Activated T-cell treated with anti-CD3 and anti-CD28 coated beads, Interleukin-2, amount 50 U/mL, for 72 hours (primary cell): Measurements from ENCODE around the gene PIF1. TPM values are rescaled to one million over a fixed set of nuclear protein-coding genes. Genes with fewer than 3 reads are reported as not detected.
A peak's percentile ranks its signal among the peaks of the same experiment; 100 is the strongest.

ENCODE experiments used
- ATAC-seq, 2 donors: fragments of 150-1000 bp; cut with Tn5 transposase; replicated peaks in 1 of 2; 2 replicates each; pipeline ENCODE4 v1.10.0; 2021; ENCODE audit warnings: moderate library complexity in 2 of 2, mild to moderate bottlenecking in 1 of 2
- DNase-seq, 2 donors: peaks; one replicate each; pipeline ENCODE4 v3.0.0; 2021 to 2022; ENCODE audit warnings: mixed read lengths in 1 of 2
- H3K27ac Mint-ChIP-seq: one replicate; pipeline ENCODE4 v1.8.0; 2022; ENCODE audit warnings: mild to moderate bottlenecking, moderate library complexity, mixed read lengths
- H3K27me3 Mint-ChIP-seq: one replicate; pipeline ENCODE4 v1.8.0; 2022; ENCODE audit warnings: low read depth, mixed read lengths
- H3K36me3 Mint-ChIP-seq, 2 donors: one replicate each; pipeline ENCODE4 v1.8.0; 2022; ENCODE audit warnings: mixed read lengths in 2 of 2, mild to moderate bottlenecking in 1 of 2; ENCODE audit not compliant: insufficient read depth in 2 of 2
- H3K4me1 Mint-ChIP-seq: one replicate; pipeline ENCODE4 v1.8.0; 2022; ENCODE audit warnings: low read depth, mixed read lengths
- H3K4me3 Mint-ChIP-seq, 2 donors: one replicate each; pipeline ENCODE4 v1.8.0; 2022; ENCODE audit warnings: mild to moderate bottlenecking in 2 of 2, mixed read lengths in 2 of 2, moderate library complexity in 2 of 2
- H3K9me3 Mint-ChIP-seq, 2 donors: one replicate each; pipeline ENCODE4 v1.8.0; 2022; ENCODE audit warnings: mixed read lengths in 2 of 2
- total RNA-seq, 2 donors: library from RNA; stranded (reverse); gene quantifications; one replicate each; pipeline ENCODE4 v1.2.3, GENCODE V29; 2022

Gene PIF1
- total RNA-seq, 2 donors from 2014 or later, result 33.3 to 39.7 TPM

GRCh38 chr15:64774037-64774628 lies 51.3 kb downstream of the PIF1 start:
- no peak overlapping the region for H3K27ac Mint-ChIP-seq
- peaks cover 0 to 1% of the 10 kb centered on the region in 2 donors for H3K36me3 Mint-ChIP-seq
- no peak for DNase-seq
- peak overlapping the region; percentile 41 to 59 for H3K4me3 Mint-ChIP-seq
- H3K4me1 Mint-ChIP-seq, result no peaks in the 10 kb centered on the region
- H3K27me3 Mint-ChIP-seq, result peaks cover 49% of the 10 kb centered on the region
- ATAC-seq, result no peak
- no peaks in the 10 kb centered on the region for H3K9me3 Mint-ChIP-seq

- H3K27ac Mint-ChIP-seq, result no peak overlapping the region
- no peaks in the 10 kb centered on the region for H3K9me3 Mint-ChIP-seq
- ATAC-seq (no peak), DNase-seq (no peak)
- no peaks in the 10 kb centered on the region for H3K4me1 Mint-ChIP-seq
- peaks cover 0 to 1% of the 10 kb centered on the region in 2 donors for H3K36me3 Mint-ChIP-seq
- peaks cover 49% of the 10 kb centered on the region for H3K27me3 Mint-ChIP-seq
- peak overlapping the region in 1 of 2 donors; percentile 59 for H3K4me3 Mint-ChIP-seq
Measured at GRCh38 chr15:64773606-64774005, 51.8 kb downstream of the PIF1 start.

- no peak for ATAC-seq
- H3K36me3 Mint-ChIP-seq, result peaks cover 0 to 1% of the 10 kb centered on the region in 2 donors
- no peak for DNase-seq
- no peaks in the 10 kb centered on the region for H3K9me3 Mint-ChIP-seq
- H3K4me3 Mint-ChIP-seq, result no peak overlapping the region
- no peaks in the 10 kb centered on the region for H3K4me1 Mint-ChIP-seq
- H3K27me3 Mint-ChIP-seq, result peaks cover 47% of the 10 kb centered on the region
- H3K27ac Mint-ChIP-seq, result no peak overlapping the region
Measured at GRCh38 chr15:64772964-64773363, 52.5 kb downstream of the PIF1 start.

- ATAC-seq (no peak), DNase-seq (no peak)
- no peaks in the 10 kb centered on the region for H3K9me3 Mint-ChIP-seq
- no peak overlapping the region for H3K4me3 Mint-ChIP-seq
- peaks cover 0 to 1% of the 10 kb centered on the region in 2 donors for H3K36me3 Mint-ChIP-seq
- H3K27me3 Mint-ChIP-seq, result peaks cover 42% of the 10 kb centered on the region
- H3K4me1 Mint-ChIP-seq, result no peaks in the 10 kb centered on the region
- no peak overlapping the region for H3K27ac Mint-ChIP-seq
Measured at GRCh38 chr15:64772488-64772887, 53.0 kb downstream of the PIF1 start.

- Mint-ChIP-seq H3K27me3 (peaks cover 26% of the 10 kb centered on the region), H3K27ac (no peak overlapping the region), H3K36me3 (peaks cover 0 to under 1% of the 10 kb centered on the region in 2 donors), H3K4me1 (no peaks in the 10 kb centered on the region), H3K4me3 (no peak overlapping the region), H3K9me3 (no peaks in the 10 kb centered on the region)
- DNase-seq (no peak), ATAC-seq (no peak)
Measured at GRCh38 chr15:64770626-64771025, 54.8 kb downstream of the PIF1 start.

GRCh38 chr15:64767203-64767602 lies 58.2 kb downstream of the PIF1 start:
- H3K27me3 Mint-ChIP-seq, result peaks cover 2% of the 10 kb centered on the region
- no peak overlapping the region for H3K4me3 Mint-ChIP-seq
- no peaks in the 10 kb centered on the region for H3K36me3 Mint-ChIP-seq
- H3K4me1 Mint-ChIP-seq, result no peaks in the 10 kb centered on the region
- no peaks in the 10 kb centered on the region for H3K9me3 Mint-ChIP-seq
- peak in 1 of 2 donors; percentile 8 for DNase-seq
- H3K27ac Mint-ChIP-seq, result no peak overlapping the region
- peak in 1 of 2 donors; percentile 32 for ATAC-seq

GRCh38 chr15:64766058-64766457 lies 59.4 kb downstream of the PIF1 start:
- no peaks in the 10 kb centered on the region for H3K27me3 Mint-ChIP-seq
- no peak overlapping the region for H3K4me3 Mint-ChIP-seq
- no peak overlapping the region for H3K27ac Mint-ChIP-seq
- H3K4me1 Mint-ChIP-seq, result no peaks in the 10 kb centered on the region
- H3K9me3 Mint-ChIP-seq, result no peaks in the 10 kb centered on the region
- ATAC-seq (no peak), DNase-seq (no peak)
- H3K36me3 Mint-ChIP-seq, result no peaks in the 10 kb centered on the region

Other genes with a start within 250 kb of the PIF1 start
- under 1 TPM in 1 of 2 donors, not detected in 1; 0.14 TPM for gene RBPMS2, start 50.1 kb downstream of the PIF1 start, total RNA-seq
- gene PLEKHO2, start 16.3 kb upstream of the PIF1 start, total RNA-seq, result 10 to 100 TPM; 14.3 to 15.3 TPM
- gene ANKDD1A, start 86.3 kb upstream of the PIF1 start, total RNA-seq, result 1 to 10 TPM; 7.2 to 8.4 TPM
- gene SPG21, start 164.3 kb upstream of the PIF1 start, total RNA-seq, result 10 to 100 TPM; 52.2 to 57.9 TPM
- 10 to 100 TPM; 12.9 to 18.2 TPM for gene MTFMT, start 204.0 kb upstream of the PIF1 start, total RNA-seq
- gene SLC51B, start 219.7 kb upstream of the PIF1 start, total RNA-seq, result not detected
- gene RASL12, start 242.3 kb upstream of the PIF1 start, total RNA-seq, result not detected